HuH-7 (cell line): Measurements from ENCODE around the gene ZMYND10.

Experiments used
- DNase-seq: peaks from one replicate; pipeline ENCODE4 v3.0.0; 2011; ENCODE audit warnings: low spot score

ZMYND10 gene

DNA sequence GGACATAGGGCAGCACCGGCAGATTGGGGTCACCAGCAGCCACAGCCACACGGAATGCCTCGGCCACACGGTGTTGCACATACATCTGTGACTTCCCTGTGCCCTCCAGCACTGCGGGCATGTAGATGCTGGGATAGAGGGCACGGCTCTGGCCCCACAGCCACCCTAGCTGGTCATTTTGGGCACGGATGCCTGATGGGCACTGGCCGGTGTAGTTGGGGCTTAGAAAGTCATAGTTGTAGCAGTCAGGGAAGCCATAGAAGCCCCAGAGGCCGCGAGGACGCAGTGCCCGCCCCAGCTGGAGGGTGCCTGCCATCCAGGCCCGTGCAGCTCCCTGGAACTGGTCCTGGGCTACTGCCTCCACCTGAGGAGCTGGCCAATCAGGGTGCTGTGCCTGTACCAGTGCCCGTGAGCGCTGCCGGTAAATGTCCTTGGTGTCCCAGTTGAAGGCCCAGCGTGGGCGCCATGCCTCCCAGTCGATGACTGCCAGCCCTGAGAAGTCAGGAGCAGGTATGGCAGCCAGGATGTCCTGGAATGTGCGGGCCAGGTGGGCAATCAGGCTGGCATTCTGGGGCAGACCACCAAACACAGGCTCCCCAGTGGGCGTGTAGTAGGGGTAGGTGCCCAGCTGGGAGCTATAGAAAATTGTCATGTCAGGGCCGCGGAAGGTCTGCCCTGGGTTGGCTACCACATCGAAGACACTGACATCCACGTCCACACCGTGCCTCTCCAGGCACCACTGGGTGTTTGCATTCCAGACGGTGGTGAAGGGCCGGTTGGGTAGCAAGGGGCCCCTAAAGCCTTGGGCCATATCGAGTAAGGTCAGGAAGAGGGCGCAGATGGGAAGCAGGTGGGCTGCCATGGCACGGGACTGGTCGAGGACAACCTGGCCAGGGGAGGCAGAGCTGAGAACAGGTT is 43.2 kb downstream of the ZMYND10 start:
- no peak for DNase-seq

DNA sequence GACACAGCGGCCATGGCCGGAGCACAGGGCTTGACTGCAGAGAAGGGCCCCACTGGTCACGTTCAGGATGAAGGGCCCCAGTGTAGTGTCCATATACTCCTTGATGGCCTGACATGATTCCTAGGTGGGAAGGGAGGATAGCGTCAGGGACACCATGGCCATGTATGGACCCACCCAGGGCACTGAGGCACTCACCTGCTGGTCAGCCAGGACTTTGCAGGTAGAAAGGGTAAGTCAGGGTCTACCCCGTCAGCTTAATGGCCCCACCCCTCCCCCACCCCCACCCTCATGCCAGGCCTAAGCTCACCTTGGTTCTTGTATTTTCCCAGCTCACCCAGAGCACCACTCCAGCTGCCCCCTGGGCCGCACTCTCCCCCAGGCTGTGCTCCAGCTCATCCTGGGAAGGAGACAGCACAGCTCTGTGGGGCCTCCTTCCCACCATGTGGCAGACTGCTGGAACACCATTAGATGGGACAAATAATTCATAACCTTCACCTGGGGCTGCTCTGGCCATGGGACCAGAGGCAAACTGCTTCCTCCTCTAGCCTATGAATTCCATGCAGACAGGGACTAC is 44.8 kb downstream of the ZMYND10 start:
- no peak for DNase-seq

DNA sequence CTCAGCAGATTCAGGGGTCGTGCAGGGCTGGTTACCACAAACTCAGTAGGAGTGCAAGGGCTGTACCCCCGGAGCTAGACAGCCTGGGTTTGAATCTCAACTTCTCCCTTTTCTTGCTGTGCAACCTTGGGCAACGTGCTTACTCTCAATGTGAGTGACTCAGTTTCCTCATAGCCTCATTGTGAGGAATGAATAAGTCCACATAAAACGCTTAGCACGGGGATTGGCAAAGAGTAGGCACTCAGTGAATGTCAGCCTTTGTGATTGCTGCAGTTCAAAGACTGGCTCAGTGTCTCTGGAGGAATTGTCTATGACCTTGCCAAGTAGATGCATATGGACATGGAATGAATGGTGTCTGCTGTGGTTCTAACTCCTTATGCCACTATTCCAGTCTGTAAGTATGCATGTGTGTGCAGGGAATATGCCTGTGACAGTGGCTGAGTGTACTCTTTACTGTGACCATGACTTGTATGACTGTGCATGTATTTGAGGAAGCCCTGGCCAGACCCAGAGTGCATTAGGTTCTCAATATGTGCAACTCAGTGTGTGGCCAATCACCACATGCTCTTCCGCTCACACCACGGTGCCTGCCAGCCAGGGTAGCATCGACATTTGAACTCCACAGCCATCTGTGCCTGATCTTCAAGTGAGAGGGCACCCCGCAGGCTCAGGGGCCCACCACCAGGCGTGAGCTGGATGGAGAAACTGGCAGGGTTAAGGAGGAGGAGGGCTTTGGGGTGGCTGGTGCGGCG is 45.4 kb downstream of the ZMYND10 start:
- no peak for DNase-seq

DNA sequence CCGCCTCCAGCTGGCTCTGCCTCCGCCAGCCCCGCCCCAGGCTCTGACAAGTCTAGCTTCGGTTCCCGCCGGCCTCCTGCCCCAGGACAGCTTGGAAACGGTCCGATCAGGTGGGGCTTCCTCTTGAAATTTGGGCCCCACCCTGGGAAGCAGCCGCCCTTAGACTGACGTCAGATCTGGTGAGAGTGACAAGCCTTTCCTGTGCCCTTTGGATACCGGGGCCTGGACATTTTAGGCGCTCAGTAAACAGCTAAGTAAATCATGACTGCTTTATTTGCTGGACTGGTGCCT is 45.9 kb downstream of the ZMYND10 start:
- DNase-seq = no peak

DNA sequence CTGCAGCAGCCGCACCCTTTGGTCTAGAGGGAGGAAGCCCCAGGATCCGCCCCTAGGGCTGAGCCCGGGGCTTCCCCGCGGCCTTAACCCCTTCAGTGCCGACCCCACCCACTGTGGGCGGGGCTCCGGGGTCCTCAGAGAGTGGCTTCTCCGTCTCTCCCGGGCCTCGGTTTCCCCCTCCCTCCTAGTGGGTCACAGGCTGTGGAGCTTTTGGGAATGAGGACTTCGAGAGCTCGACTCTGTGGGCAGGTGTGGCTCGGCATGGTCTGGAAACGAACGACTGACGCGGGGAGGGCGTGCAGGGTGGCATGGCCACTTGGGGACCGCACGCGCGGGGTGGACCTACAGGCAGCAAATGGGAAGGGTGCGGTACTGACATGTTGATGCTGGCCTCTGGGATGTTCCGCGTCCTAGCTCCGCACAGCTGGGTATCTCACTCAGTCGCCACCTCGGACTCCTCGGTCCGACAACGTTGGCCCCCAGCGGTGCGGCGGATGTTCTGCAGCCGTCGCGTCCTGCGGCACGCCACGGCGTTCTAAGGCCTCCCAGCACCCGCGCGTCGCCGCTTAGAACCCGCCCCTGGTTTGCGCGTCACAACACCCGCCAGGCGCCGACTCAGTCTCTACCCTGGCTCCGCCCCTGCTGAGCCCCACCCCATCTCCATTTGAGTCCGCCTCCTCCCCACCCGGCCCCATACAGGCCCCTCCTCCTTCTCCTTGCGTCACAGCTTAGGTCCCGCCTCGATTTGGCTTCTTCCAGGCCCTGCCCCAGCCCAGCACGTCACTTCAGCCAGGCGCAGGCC is 46.5 kb downstream of the ZMYND10 start, which contains the start of the genes HYAL3 and NAA80:
TSS of gene HYAL3 (minus strand) at position 570 of the 802 bp plus-strand sequence. CDS start 3,803 bp downstream, outside the sequence.
TSS of gene NAA80 (minus strand) at position 570 of the 802 bp plus-strand sequence. CDS start 1,942 bp downstream, outside the sequence.
- peak; percentile 98 for DNase-seq

DNA sequence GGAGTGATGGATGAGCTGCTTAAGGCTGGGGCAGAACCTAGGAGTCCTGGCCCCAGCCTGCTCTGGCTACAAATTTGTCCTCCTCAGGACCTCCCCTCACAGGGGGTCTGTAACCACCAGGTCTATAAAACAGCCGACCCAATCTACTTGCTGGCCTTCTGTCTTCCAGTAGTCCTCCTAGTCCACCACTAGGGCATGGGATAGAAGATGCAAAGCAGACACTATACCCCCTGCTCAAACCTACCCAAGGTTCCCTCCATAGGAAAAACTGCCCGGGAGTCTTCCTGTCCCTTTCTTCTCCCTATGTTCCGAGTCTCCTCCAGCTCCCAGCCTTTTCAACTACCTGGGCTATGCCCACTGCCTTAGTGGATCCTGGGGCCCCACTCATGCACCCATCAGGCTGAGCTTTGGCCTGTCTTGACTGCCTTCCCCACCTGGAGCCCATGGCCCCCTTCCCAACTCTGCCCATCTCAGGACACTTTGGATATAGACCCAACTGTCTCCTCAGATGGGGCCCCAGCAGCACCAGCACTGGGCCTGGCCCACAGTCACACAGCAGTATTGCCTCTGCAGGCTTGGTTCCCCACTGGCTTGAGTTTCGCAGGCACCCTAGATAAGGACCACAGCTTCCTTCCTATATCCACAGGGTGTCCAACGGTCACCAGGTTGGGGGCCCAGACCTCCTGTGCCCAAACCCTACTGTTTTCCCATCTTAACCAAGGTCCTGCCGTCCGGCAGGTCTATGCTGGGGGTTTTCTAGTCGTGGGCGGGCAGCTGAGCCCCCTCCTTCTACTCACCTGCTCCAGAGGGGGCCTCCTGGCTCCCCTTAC is 47.4 kb downstream of the ZMYND10 start:
- peak; percentile 49 for DNase-seq

DNA sequence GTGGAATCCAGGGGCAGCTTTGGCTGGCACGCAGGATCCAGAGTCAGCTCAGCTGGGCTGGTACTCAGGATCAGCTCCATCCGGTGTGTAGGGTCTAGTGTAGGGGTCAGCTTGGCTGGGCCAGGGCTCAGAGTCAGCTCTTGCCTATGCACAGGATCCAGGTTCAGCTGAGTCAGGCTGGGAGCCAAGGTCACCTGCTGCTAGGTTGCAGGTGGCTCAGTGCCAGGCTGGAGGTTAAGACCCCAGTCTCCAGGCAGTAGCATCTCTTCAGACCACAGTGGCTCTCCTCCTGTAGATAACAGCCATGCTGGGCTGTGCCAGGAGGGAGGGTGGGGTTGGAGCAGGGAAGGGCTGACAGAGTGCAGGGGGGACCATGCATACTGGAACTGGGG is 48.2 kb downstream of the ZMYND10 start:
- DNase-seq = no peak

DNA sequence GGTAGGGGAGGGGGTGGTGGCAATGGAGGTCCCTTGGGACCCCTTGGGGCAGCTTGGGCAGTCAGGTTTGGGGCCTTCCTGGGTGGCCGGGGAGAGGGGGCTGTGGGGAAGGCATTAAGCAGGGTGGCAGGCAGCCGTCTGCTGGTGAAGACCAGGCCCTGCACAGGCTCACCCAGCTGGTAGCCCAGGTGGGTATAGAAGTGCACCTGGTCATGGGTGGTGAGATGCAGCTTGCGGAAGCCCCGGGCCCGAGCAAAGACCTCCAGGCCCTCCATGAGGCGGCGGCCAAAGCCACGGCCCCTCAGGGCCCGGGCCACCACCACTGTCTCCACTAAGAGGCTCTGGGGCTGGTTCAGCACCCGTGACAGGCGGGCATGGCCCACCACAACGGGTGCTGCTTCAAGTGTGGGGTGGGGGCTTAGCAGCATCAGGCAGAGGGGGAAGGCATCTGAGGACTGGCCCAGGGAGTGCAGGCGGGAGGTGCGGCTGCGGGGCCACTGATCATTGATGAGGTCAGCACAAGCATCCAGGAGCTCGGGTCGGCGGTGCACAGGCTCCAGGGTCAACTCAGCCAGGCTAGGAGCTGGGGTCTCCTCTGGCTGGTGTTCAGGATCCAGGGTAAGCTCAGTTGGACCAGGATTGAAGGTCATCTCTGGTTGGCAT is 48.7 kb downstream of the ZMYND10 start:
- no peak for DNase-seq

DNA sequence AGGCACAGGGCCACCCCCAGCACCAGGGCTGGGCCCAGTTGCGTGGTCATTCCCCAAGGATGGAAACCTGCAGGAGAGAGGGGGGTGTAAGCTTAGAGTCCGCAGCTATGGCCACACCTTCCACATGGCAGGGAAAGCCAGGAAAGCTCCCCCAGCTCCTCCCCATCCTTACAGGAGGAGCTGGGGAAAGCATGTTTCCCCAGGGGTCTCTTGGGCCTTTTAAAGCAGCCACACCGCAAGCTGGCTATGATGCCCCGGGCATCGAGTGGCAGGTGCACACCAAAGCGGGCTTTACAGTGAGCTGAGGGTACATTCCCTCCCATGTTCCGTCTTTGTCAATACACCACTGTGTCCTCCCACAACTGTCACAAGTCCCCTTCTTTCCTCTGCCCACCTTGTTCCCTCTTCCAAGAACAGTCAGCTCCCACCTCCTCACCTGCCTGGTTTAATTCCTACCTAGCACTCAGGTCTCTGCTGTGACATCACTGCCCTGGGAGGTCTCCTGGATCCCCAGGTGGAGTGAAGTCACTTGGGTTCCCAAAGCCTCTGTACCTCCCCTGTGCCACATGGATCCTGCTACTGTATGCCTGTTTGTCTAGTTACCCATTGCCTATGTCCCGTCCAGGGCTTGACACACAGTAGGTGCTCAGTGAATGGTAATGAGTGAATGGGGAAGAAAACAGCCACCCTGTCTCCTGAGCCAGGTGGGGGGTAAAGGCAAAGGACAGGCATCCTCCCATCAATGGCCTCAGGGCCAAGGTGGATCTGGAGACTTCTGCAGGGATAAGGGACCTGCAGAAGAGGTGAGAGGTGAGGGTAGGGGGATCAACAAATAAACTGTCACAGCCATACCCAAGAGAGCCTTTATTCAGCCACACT is 49.7 kb downstream of the ZMYND10 start:
- no peak for DNase-seq

DNA sequence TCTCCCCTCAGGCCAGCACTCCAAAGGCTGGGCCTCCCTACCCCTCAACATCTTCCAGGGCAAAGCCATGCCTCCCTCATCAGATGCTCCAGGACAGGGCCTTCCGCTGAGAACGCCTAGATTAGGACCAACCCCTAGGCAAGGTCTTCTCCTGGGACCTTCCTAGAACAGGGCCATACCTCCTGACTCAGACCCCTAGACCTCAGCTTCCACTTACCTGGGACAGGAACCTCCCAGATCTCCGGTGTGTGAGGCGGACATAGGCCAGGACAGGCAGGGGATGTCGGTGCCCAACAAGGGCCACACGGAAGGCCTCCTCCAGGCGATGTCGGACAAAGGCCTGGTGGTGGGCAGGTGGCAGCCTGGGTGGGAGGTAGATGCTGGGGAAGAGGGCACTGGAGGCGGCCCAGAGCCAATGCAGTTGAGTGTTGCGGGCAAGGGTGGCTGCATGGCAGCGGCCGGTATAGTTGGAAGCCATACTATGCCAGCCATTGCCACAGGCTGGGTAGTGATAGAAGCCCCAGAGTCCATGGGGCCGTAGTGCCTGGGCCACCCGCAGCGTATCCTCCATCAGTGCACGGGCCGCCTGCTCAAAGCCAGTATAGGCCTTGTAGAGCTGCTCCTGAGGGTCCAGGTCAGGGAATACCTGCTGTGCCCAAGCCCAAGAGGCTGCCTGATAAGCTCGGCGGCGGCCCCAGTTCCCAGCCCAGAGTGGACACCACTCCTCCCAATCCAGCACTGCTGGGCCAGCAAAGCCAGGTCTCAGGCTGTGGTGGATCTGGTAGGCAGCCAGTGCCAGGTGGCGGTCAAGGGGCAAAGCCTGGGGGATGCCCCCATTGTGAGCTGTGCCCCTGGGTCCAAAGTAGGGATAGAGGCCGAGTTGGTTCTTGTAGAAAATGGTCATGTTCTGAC is 50.8 kb downstream of the ZMYND10 start:
- DNase-seq = no peak

DNA sequence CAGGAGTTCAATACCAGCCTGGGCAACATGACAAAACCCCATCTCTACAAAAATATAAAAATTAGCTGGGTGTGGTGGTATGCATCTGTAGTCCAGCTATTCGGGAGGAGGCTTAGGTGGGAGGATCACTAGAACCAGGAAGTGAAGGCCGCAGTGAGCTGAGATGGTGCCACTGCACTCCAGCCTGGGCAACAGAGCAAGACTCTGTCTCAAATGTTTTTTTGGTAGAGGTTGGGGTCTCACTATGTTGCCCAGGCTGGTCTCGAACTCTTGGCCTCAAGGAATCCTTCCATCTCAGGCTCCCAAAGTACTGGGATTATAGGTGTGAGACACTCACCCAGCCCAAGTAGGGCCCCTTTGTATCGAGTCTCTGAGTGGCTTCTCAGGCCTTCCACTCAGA is 51.4 kb downstream of the ZMYND10 start:
- DNase-seq = no peak

DNA sequence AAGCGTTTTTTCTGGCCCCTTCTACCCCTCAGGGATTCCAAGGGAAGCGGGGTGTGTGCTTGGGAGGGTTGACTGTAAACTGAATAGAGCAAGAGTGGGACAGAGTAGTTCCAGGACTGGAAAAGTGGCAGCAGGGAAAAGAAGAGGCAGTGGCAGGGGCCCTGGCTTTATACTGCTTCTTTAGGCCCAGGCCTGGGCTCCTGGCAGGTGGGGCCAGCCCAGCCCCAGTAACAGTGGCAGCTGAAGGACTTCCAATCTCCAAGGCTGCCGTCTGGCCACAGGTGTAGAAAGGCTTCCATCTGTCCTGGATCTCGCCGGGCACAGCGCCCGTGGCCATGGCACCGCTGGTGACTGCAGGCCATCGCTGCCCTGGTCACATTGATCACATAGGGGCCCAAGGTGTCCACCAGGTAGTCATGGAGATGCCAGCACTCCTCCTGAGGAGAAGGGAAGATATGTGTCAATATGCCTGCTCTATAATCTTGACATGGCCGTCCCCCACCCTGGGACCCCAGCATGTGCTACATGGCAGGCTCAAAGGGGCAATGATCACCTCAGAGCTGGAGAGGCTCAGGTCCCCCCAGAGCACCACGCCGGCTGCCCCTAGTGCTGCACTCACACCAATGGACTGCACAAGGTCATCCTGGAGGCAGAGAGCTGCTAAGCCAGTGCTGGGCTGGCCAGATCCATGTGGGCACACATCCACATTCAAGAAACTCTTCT is 52.3 kb downstream of the ZMYND10 start:
- no peak for DNase-seq

DNA sequence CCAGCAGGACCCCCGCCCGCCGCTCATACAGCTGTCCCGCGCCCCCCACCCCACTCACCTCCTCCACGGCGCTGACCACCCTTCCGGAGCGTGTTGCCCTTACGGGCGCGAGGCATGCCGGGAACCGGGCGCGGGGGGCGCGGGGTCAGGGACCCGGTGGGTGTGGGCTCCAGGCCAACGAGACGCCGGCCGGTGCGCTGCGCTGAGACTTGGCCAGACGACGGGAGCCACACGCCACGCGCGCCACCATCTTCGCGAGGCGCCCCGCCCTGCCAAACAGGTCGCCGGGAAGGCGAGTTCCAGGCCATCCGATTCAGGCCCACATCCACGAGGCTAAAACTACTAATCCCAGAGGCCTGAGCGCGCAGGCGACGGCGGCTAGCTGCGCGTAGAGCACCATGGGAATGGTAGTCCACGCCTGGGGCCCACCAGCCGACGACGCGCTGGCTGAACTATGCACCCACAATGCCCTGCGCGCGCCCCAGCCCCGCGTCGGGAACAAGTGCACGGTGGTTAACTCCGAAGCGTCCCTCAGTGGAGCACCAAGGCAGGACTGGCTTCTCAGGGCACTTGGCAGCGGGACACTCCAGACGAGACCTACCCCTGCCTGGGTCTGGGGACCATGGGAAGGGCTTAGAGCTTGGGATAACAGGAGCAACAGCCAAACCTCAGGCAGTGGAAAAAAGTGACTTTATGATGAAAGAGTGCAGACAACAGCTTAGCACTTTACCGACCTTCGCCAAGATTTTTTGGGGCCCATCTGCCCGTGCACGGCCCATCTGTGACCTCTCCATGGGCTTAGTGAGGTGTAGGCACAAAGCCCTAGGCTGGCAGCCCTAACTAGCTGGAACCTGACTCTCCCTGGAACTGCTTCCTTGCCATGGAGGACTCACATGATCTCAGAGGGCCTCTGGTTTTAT is 53.1 kb downstream of the ZMYND10 start, which contains the start of gene IFRD2:
TSS of gene IFRD2 (minus strand) at position 271 of the 920 bp plus-strand sequence. CDS start at position 116, 155 bp downstream.
- DNase-seq = peak; percentile 94
